ENCODE measurements around the gene TSPAN13.
"Not testable (repeated sequence)": the region's sequence is repeated elsewhere in the genome, so short reads cannot be mapped to it uniquely, and the experiment has no call there.

The TSPAN13 gene

GRCh38 chr7:16741676-16742075 lies 11.9 kb upstream of the TSPAN13 start:
- DNase-seq: no peak

GRCh38 chr7:16742547-16742946 lies 11.0 kb upstream of the TSPAN13 start:
- peak; percentile 22 for DNase-seq

GRCh38 chr7:16743236-16743635 lies 10.3 kb upstream of the TSPAN13 start:
- no peak for DNase-seq

- DNase-seq: no peak
Observed at GRCh38 chr7:16744518-16745250, 8.9 kb upstream of the TSPAN13 start.

- DNase-seq: no peak
Observed at GRCh38 chr7:16745645-16746044, 7.9 kb upstream of the TSPAN13 start.

GRCh38 chr7:16747102-16747501 lies 6.5 kb upstream of the TSPAN13 start:
- DNase-seq: no peak

DNA sequence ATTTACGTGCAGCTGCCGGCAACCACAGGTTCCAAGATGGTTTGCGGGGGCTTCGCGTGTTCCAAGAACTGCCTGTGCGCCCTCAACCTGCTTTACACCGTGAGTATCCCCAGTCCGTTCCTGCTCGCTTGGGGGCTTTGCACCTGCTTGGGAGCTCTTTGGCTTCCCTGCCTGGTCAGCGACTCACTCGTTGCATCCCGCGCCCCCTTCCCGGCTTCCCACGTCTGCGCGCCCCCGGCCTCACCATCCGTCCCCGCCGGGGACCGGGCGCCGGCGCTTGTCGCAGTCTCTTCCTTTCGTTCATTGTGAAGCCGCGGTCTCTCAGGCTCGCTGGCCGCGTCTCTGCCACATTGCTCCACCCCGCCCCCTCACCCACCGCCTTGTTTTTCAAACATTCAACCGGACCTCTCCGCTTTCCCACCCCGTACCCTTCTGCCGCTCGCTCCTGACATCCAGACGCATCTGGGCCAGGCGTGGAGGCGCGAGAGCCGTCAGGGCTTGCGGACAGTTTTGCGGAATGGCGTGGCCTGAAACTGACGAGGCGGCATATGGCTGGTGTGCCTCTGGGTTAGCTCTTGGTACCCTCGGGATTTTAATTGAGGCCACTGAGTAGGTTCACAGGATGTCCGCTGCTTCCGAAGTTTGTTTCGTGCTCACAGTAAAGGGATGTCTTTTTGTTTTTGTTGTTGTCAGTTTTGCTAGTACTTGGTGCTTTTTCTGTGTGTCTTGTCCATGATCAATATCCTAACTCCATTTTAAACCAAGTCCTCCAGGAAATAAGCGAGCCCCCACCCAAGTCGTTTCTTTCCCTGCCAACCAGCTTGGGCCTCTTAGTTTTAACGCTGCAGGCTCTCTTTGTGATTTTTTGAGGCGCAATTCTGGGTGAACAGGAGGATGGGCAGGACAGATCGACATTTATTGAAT lies 639 bp downstream of the TSPAN13 start:
- peak; percentile 59 for DNase-seq

GRCh38 chr7:16754856-16755317 lies 1.3 kb downstream of the TSPAN13 start:
- peak; percentile 44 for DNase-seq

- no peak for DNase-seq
Observed at GRCh38 chr7:16755397-16755796, 1.8 kb downstream of the TSPAN13 start.

GRCh38 chr7:16758036-16758435 lies 4.5 kb downstream of the TSPAN13 start:
- DNase-seq: no peak

GRCh38 chr7:16758631-16759611 lies 5.4 kb downstream of the TSPAN13 start:
- DNase-seq: peak; percentile 53

- DNase-seq: no peak
Observed at GRCh38 chr7:16759840-16760239, 6.3 kb downstream of the TSPAN13 start.

- DNase-seq: no peak
Observed at GRCh38 chr7:16762177-16762576, 8.6 kb downstream of the TSPAN13 start.

- DNase-seq: no peak
Observed at GRCh38 chr7:16764942-16765341, 11.4 kb downstream of the TSPAN13 start.

GRCh38 chr7:16765436-16765859 lies 11.9 kb downstream of the TSPAN13 start:
- no peak for DNase-seq

- not testable (repeated sequence) for DNase-seq
Observed at GRCh38 chr7:16769994-16770393, 16.4 kb downstream of the TSPAN13 start.

GRCh38 chr7:16770657-16771329 lies 17.2 kb downstream of the TSPAN13 start:
- DNase-seq: peak; percentile 8

- peak; percentile 17 for DNase-seq
Observed at GRCh38 chr7:16773326-16773725, 19.8 kb downstream of the TSPAN13 start.

- DNase-seq: no peak
Observed at GRCh38 chr7:16773884-16774283, 20.3 kb downstream of the TSPAN13 start.

DNA sequence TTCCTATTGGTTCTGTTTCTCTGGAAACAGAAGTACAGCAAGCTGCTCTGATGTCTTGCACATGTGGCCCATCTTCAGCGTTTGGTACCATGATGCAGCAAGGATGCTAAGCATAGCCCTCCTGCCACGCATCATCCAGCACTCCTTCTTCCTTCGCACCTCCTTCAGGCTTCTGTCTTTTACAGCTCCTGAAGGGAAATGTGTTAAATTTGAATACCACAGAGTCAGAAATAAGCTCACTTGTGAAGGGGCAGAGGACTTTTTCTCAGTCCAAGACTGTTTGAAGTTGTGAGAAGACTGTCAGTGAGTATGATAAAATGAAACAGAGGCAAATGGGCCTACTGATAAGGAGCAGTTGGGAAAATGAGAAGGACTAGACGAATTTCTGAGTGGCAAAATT lies 20.7 kb downstream of the TSPAN13 start:
- peak; percentile 43 for DNase-seq

GRCh38 chr7:16774986-16775385 lies 21.4 kb downstream of the TSPAN13 start:
- DNase-seq: no peak

GRCh38 chr7:16776053-16776452 lies 22.5 kb downstream of the TSPAN13 start:
- no peak for DNase-seq

All from OCI-M1 (cell line).